DND-41 (cell line): Measurements from ENCODE around the gene METTL23.

ENCODE experiments used
- ATAC-seq: fragments of 200-7000 bp; cut with Tn5 transposase; 3 replicates; pipeline ENCODE4 v1.9.1; 2021; ENCODE audit warnings: low read depth; ENCODE audit not compliant: insufficient read depth
- DNase-seq: peaks from one replicate; pipeline ENCODE4 v3.0.0-alpha.2; 2020
- H2AFZ ChIP-seq: 2 replicates; pipeline ENCODE4 v1.6.0; 2012; ENCODE audit warnings: low read depth, low read length
- H3K27ac ChIP-seq: 2 replicates; pipeline ENCODE4 v1.5.1; 2012; ENCODE audit warnings: low read length, inconsistent platforms
- H3K27me3 ChIP-seq: fragments of 200-600 bp; sonication (generic); 2 replicates; pipeline ENCODE4 v1.6.0; 2012; ENCODE audit warnings: low read length, mild to moderate bottlenecking, inconsistent platforms; ENCODE audit not compliant: insufficient read depth, poor library complexity
- H3K36me3 ChIP-seq: 2 replicates; pipeline ENCODE4 v1.5.1; 2012; ENCODE audit warnings: low read length, inconsistent platforms; ENCODE audit not compliant: insufficient read depth
- H3K4me1 ChIP-seq: 2 replicates; pipeline ENCODE4 v1.5.1; 2012; ENCODE audit warnings: mild to moderate bottlenecking, low read length; ENCODE audit not compliant: insufficient read depth
- H3K4me2 ChIP-seq: 2 replicates; pipeline ENCODE4 v1.6.0; 2012; ENCODE audit warnings: mild to moderate bottlenecking, moderate library complexity, low read length, inconsistent platforms; ENCODE audit not compliant: insufficient read depth
- H3K4me3 ChIP-seq, 2 experiments: fragments of 200-600 bp in 1 of 2; shearing (Covaris generic) in 1 of 2; 2 replicates each; pipeline ENCODE4 v1.5.1; 2012 to 2016; ENCODE audit warnings: inconsistent platforms in 2 of 2, low read length in 2 of 2, mild to moderate bottlenecking in 2 of 2, low read depth in 1 of 2, moderate library complexity in 1 of 2
- H3K79me2 ChIP-seq: 2 replicates; pipeline ENCODE4 v1.6.0; 2012; ENCODE audit warnings: low read length, inconsistent platforms; ENCODE audit not compliant: insufficient read depth
- H3K9ac ChIP-seq: 2 replicates; pipeline ENCODE4 v1.6.0; 2012; ENCODE audit warnings: low read depth, mild to moderate bottlenecking, inconsistent platforms, low read length, moderate library complexity
- H3K9me3 ChIP-seq: 2 replicates; pipeline ENCODE4 v1.5.1; 2012; ENCODE audit warnings: low read length, moderate library complexity, mild to moderate bottlenecking, inconsistent platforms; ENCODE audit not compliant: insufficient read depth, severe bottlenecking
- H4K20me1 ChIP-seq: 2 replicates; pipeline ENCODE4 v1.6.0; 2012; ENCODE audit warnings: low read length; ENCODE audit not compliant: insufficient read depth
- EZH2 ChIP-seq: IDR thresholded peaks from 3 replicates; pipeline ENCODE4 v1.6.1; 2012; ENCODE audit warnings: borderline replicate concordance, low read depth, mild to moderate bottlenecking, moderate library complexity, low read length, inconsistent platforms; ENCODE audit not compliant: severe bottlenecking
- TF ChIP-seq, protein P1 (sequence below): IDR thresholded peaks from 2 replicates; pipeline ENCODE4 v1.5.1; 2012; ENCODE audit warnings: borderline replicate concordance, low read length, moderate library complexity, mild to moderate bottlenecking; ENCODE audit not compliant: poor library complexity, severe bottlenecking; ENCODE audit errors: extremely low read depth

Gene METTL23

DNA sequence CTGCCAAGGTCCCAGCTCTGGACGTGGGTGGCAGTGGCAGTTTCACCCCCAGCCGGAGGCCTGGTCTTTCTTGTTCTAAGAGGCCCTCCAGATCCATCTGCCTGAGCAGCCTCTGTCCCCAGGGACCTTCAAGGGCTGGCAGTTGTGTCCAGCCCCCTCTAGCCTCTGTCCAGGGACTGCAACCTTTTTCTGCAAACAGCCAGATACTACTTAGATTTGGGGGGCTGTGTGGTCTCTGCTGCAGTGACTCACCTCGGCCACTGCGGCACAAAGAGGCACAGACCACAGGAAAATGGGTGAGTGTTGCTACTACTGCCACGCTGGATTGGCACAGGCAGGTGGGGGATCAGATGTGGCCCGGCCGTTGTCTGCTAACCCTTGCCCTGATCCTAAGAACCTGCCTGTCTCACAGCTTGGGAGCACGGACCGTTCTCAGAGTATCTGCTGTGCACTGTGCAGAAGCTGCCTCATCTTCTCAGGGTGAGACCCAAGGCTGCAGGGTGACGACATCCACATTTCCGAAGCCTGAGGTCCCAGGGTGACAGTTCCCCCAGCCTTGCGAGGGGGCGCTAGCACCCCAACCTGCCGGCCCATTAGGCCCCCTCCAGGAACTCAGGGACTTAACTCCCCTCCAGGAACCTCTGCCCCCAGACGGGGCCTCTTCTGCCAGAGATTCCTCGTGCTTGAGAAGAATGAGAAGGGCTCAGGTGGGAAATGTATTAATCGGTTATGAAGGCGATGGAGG, 43.5 kb upstream of the METTL23 start:
- Histone ChIP-seq H4K20me1 (no peaks in the 10 kb centered on the region), H3K27ac (no peak overlapping the region), H3K36me3 (no peaks in the 10 kb centered on the region), H3K4me3 (no peak overlapping the region), H3K4me2 (no peak overlapping the region), H3K4me1 (peaks cover 13% of the 10 kb centered on the region), H3K9ac (no peak overlapping the region), H3K79me2 (no peaks in the 10 kb centered on the region), H3K9me3 (no peaks in the 10 kb centered on the region), H3K27me3 (no peaks in the 10 kb centered on the region), H2AFZ (no peak overlapping the region)
- ATAC-seq (no peak), DNase-seq (no peak)
- TF ChIP-seq EZH2 = no peak
- TF ChIP-seq, protein P1, sequence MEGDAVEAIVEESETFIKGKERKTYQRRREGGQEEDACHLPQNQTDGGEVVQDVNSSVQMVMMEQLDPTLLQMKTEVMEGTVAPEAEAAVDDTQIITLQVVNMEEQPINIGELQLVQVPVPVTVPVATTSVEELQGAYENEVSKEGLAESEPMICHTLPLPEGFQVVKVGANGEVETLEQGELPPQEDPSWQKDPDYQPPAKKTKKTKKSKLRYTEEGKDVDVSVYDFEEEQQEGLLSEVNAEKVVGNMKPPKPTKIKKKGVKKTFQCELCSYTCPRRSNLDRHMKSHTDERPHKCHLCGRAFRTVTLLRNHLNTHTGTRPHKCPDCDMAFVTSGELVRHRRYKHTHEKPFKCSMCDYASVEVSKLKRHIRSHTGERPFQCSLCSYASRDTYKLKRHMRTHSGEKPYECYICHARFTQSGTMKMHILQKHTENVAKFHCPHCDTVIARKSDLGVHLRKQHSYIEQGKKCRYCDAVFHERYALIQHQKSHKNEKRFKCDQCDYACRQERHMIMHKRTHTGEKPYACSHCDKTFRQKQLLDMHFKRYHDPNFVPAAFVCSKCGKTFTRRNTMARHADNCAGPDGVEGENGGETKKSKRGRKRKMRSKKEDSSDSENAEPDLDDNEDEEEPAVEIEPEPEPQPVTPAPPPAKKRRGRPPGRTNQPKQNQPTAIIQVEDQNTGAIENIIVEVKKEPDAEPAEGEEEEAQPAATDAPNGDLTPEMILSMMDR = peak; percentile 21

DNA sequence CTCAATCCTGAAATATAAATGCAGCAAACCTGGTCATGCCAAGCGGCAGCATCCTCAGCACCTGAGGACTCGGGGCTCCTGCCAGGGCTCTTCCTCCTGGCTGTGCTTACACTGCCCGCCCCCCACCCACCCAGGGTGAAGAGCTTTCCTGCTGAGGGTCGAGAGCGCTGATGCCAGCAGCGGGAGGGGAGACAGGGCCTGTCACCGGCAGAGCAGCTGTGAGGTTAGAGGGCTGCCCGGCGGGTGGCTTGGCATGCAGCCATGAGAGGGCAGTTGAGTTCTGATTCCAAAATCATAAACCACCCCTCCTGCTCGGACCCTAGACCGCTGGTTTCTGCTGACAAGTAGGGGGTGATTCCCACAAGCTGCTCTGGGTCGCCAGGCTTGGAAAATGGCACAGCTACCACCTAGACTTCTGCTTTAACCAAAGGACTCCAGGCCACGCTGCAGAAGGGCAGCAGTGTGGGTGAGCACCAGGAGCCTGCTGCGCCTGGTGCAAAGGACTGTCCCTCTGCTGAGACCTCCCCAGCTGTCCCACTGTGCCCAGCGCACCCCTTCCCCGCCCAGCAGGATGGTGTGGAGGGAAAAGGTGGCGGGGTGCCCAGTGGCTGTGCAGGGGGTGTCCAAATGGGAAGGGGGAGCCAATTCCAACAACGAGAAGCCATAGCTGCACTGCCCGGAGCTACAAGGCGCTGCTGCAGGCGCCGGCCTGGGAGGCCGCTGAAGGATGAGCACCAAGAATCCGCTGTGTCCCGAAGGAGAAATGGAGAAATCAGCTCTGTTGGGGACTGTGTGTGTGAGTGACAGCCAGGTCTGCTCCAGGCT, 42.5 kb upstream of the METTL23 start:
- Histone ChIP-seq H3K4me3 (no peak overlapping the region), H3K4me2 (no peak overlapping the region), H3K4me1 (peaks cover 4% of the 10 kb centered on the region), H3K9ac (no peak overlapping the region), H3K36me3 (no peaks in the 10 kb centered on the region), H4K20me1 (no peaks in the 10 kb centered on the region), H3K9me3 (no peaks in the 10 kb centered on the region), H2AFZ (no peak overlapping the region), H3K27ac (no peak overlapping the region), H3K27me3 (no peaks in the 10 kb centered on the region), H3K79me2 (no peaks in the 10 kb centered on the region)
- DNase-seq (no peak), ATAC-seq (no peak)
- no peak for TF ChIP-seq EZH2
- TF ChIP-seq, protein P1 = no peak

DNA sequence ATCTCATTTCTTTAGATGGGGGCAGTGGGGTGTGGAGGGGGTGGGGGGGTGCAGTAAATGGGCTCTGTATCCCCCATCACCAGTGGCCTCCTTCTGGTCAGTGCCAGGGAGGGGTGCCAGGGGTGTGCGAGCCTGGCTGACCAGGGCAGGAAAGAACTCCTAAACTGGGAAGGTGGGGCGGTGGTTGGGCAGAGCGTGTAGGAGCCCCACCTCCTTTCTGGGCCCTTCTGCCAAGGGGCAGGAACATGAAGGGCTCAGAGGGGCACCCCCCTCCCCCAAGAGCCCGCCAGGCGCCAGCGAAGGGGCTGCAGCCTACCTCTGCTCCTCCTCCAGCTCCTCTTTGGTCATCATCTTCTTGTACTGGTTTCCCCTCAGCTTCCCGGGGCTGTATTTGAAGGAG, 41.9 kb upstream of the METTL23 start:
- no peaks in the 10 kb centered on the region for H3K36me3 ChIP-seq
- no peak for ATAC-seq

More for the DNA sequence above, 41.9 kb upstream of the METTL23 start:
- Histone ChIP-seq H2AFZ (no peak overlapping the region), H4K20me1 (no peaks in the 10 kb centered on the region), H3K4me1 (no peaks in the 10 kb centered on the region), H3K9me3 (no peaks in the 10 kb centered on the region), H3K27me3 (no peaks in the 10 kb centered on the region), H3K4me2 (no peak overlapping the region), H3K27ac (no peak overlapping the region), H3K4me3 (no peak overlapping the region), H3K79me2 (no peaks in the 10 kb centered on the region), H3K9ac (no peak overlapping the region)
- no peak for TF ChIP-seq EZH2
- TF ChIP-seq, protein P1 = no peak
- DNase-seq = no peak
